A549 (cell line): ENCODE results near the gene RHAG. TPM values are rescaled to one million over a fixed set of nuclear protein-coding genes. Genes with fewer than 3 reads are reported as not detected.

Experiments
- ATAC-seq, 2 experiments: fragments of 200-7000 bp in 1 of 2; fragments of >200 bp in 1 of 2; cut with Nextera tagmentation in 1 of 2; cut with Tn5 transposase in 1 of 2; 3 replicates each; pipeline versions ENCODE4 v1.8.0 to v1.9.1; 2018 to 2020; ENCODE audit warnings: mild to moderate bottlenecking in 1 of 2, moderate library complexity in 1 of 2
- CTCF ChIA-PET: fragments of 300-600 bp; sonication (Branson Sonifier 250); formaldehyde crosslinking; extraction: SDS; loops from one replicate; lab custom pipeline; 2021; ENCODE audit warnings: antibody characterized with exemption, inconsistent platforms; lab: Yijun Ruan, JAX
- POLR2A ChIA-PET: fragments of 350-600 bp; formaldehyde crosslinking; extraction: SDS; loops from one replicate; lab custom pipeline; 2021; ENCODE audit warnings: antibody characterized with exemption, inconsistent platforms; lab: Yijun Ruan, JAX
- DNase-seq, 2 experiments: peaks; one replicate each; pipeline versions ENCODE4 v3.0.0 to v3.0.0-alpha.2; 2011 to 2016; ENCODE audit warnings: low read depth in 1 of 2, low spot score in 1 of 2
- FAIRE-seq: peaks from 2 replicates; lab custom pipeline; 2011; peaks lifted over from hg19 to GRCh38; lab: Jason Lieb, UNC
- H3K27ac ChIP-seq, 2 experiments: fragments of >200 bp; sonication (Bioruptor Twin); formaldehyde crosslinking; 3 replicates each; pipeline ENCODE4 v1.5.1; 2016 to 2017
- H3K4me1 ChIP-seq: fragments of >200 bp; sonication (Bioruptor Twin); formaldehyde crosslinking; 3 replicates; pipeline ENCODE4 v1.6.1; 2016
- H3K4me2 ChIP-seq: fragments of >200 bp; sonication (Bioruptor Twin); formaldehyde crosslinking; 3 replicates; pipeline ENCODE4 v1.6.1; 2016
- H3K4me3 ChIP-seq: fragments of >200 bp; sonication (Bioruptor Twin); formaldehyde crosslinking; 3 replicates; pipeline ENCODE4 v1.5.1; 2016
- H3K9me3 ChIP-seq: fragments of >200 bp; sonication (Bioruptor Twin); formaldehyde crosslinking; 3 replicates; pipeline ENCODE4 v1.6.1; 2016
- BHLHE40 ChIP-seq: IDR thresholded peaks from 2 replicates; pipeline ENCODE4 v1.6.1; 2012; ENCODE audit warnings: low read depth, low read length, inconsistent platforms
- CBX2 ChIP-seq: fragments of 200-600 bp; sonication (generic); IDR thresholded peaks from 2 replicates; pipeline ENCODE4 v1.6.1; 2016; ENCODE audit warnings: low read depth, mild to moderate bottlenecking, borderline replicate concordance
- CHD2 ChIP-seq: fragments of 150-350 bp; IDR thresholded peaks from 2 replicates; pipeline ENCODE4 v1.6.1; 2014; ENCODE audit warnings: low read length; ENCODE audit not compliant: partially characterized antibody
- CHD4 ChIP-seq: fragments of 200-600 bp; sonication (generic); IDR thresholded peaks from 2 replicates; pipeline ENCODE4 v1.6.1; 2016; ENCODE audit warnings: antibody characterized with exemption, mild to moderate bottlenecking, borderline replicate concordance
- EHF ChIP-seq: fragments of 250-450 bp; sonication (Bioruptor Pico); IDR thresholded peaks from 2 replicates; pipeline ENCODE4 v1.5.0; 2020; ENCODE audit warnings: mild to moderate bottlenecking
- EHMT2 ChIP-seq: fragments of 200-600 bp; sonication (generic); IDR thresholded peaks from 2 replicates; pipeline ENCODE4 v1.6.1; 2016; ENCODE audit warnings: antibody characterized with exemption, low read depth, mild to moderate bottlenecking, moderate library complexity
- EP300 ChIP-seq, 2 experiments: fragments of >200 bp; sonication (Bioruptor Twin); formaldehyde crosslinking; IDR thresholded peaks; 2 replicates in 1 of 2; 3 replicates in 1 of 2; pipeline ENCODE4 v1.6.1; 2016 to 2017
- ESRRA ChIP-seq: fragments of 150-350 bp; IDR thresholded peaks from 2 replicates; pipeline ENCODE4 v1.6.1; 2014; ENCODE audit warnings: mild to moderate bottlenecking, low read length, borderline replicate concordance
- FOSL2 ChIP-seq, 2 experiments: fragments of 450-650 bp in 1 of 2; fragments of >200 bp in 1 of 2; sonication (Bioruptor Twin) in 1 of 2; formaldehyde crosslinking; IDR thresholded peaks; 2 replicates each; pipeline versions ENCODE4 v1.5.0 to v1.6.1; 2016 to 2020; ENCODE audit warnings: mild to moderate bottlenecking in 1 of 2, moderate library complexity in 1 of 2
- FOXS1 ChIP-seq: fragments of 250-450 bp; sonication (Bioruptor Pico); IDR thresholded peaks from 2 replicates; pipeline ENCODE4 v1.5.0; 2020; ENCODE audit warnings: mild to moderate bottlenecking, moderate library complexity
- HMGXB4 ChIP-seq: fragments of 250-450 bp; sonication (Bioruptor Pico); IDR thresholded peaks from 2 replicates; pipeline ENCODE4 v1.5.0; 2021; ENCODE audit warnings: mild to moderate bottlenecking, moderate library complexity, borderline replicate concordance
- HOXA7 ChIP-seq: fragments of 250-450 bp; sonication (Bioruptor Pico); IDR thresholded peaks from 2 replicates; pipeline ENCODE4 v1.5.0; 2020; ENCODE audit warnings: mild to moderate bottlenecking, moderate library complexity
- HOXB5 ChIP-seq: fragments of 250-450 bp; sonication (Bioruptor Pico); IDR thresholded peaks from 2 replicates; pipeline ENCODE4 v1.5.0; 2020; ENCODE audit warnings: mild to moderate bottlenecking, moderate library complexity
- JUN ChIP-seq, 2 experiments: fragments of >200 bp; sonication (Bioruptor Twin); formaldehyde crosslinking; IDR thresholded peaks; 2 replicates in 1 of 2; 3 replicates in 1 of 2; pipeline ENCODE4 v1.6.1; 2016 to 2017
- JUNB ChIP-seq: fragments of >200 bp; sonication (Bioruptor Twin); formaldehyde crosslinking; IDR thresholded peaks from 2 replicates; pipeline ENCODE4 v1.6.1; 2016
- NFE2L2 ChIP-seq: fragments of 150-350 bp; conservative IDR thresholded peaks from 2 replicates; pipeline ENCODE4 v1.6.1; 2014; ENCODE audit warnings: low read length
- PHF8 ChIP-seq: fragments of 200-600 bp; sonication (generic); IDR thresholded peaks from 2 replicates; pipeline ENCODE4 v1.6.1; 2016; ENCODE audit warnings: low read depth, mild to moderate bottlenecking, antibody characterized with exemption, moderate library complexity, borderline replicate concordance
- POLR2AphosphoS2 ChIP-seq: conservative IDR thresholded peaks from 2 replicates; pipeline ENCODE4 v1.6.1; 2012; ENCODE audit warnings: low read length, improper control_type of control experiment, inconsistent platforms
- RAD21 ChIP-seq, 2 experiments: fragments of >200 bp in 1 of 2; sonication (Bioruptor Twin) in 1 of 2; formaldehyde crosslinking in 1 of 2; IDR thresholded peaks in 1 of 2; conservative IDR thresholded peaks in 1 of 2; 2 replicates in 1 of 2; 3 replicates in 1 of 2; pipeline ENCODE4 v1.6.1; 2012 to 2018; ENCODE audit warnings: inconsistent platforms in 1 of 2
- SMC3 ChIP-seq: fragments of >200 bp; sonication (Bioruptor Twin); formaldehyde crosslinking; IDR thresholded peaks from 3 replicates; pipeline ENCODE4 v1.6.1; 2018; ENCODE audit warnings: inconsistent platforms
- USF2 ChIP-seq: fragments of 450-650 bp; IDR thresholded peaks from 2 replicates; pipeline ENCODE4 v1.6.1; 2014; ENCODE audit warnings: antibody characterized with exemption
- ZNF302 ChIP-seq: fragments of 250-450 bp; sonication (Bioruptor Pico); IDR thresholded peaks from 2 replicates; pipeline ENCODE4 v1.9.0; 2021; ENCODE audit warnings: inconsistent platforms, mild to moderate bottlenecking, moderate library complexity
- ZSCAN20 ChIP-seq: fragments of 250-450 bp; sonication (Bioruptor Pico); IDR thresholded peaks from 2 replicates; pipeline ENCODE4 v1.8.0; 2022; ENCODE audit warnings: mild to moderate bottlenecking, moderate library complexity
- WGBS: methylation state at CpG from one replicate; pipeline ENCODE4 v1.1.6; 2017; ENCODE audit errors: missing lambda C conversion rate; 5-methylcytosine and 5-hydroxymethylcytosine counted together
- polyA plus RNA-seq, 4 experiments: library from polyadenylated mRNA; depleted of rRNA in 3 of 4; stranded (reverse); fragments of >200 nt; fragmentation: RNase III in 1 of 4; extraction: RNeasy Plus Mini Kit Qiagen cat#74134 plus additional on column Dnase treatment in 1 of 4; gene quantifications; 2 replicates in 3 of 4; 3 replicates in 1 of 4; pipeline ENCODE4 v1.2.3, GENCODE V29; 2011 to 2017
- TF ChIP-seq, protein P1 (sequence below): fragments of >200 bp; sonication (Bioruptor Twin); formaldehyde crosslinking; IDR thresholded peaks from 3 replicates; pipeline ENCODE4 v1.5.1; 2016
- TF ChIP-seq, protein P2 (sequence below): IDR thresholded peaks from 2 replicates; pipeline ENCODE4 v1.6.1; 2012

RHAG gene
- polyA plus RNA-seq, 2 of the 4 experiments (the other 2 are of a cell fraction), result 0.05 TPM; not detected in 1

DNA sequence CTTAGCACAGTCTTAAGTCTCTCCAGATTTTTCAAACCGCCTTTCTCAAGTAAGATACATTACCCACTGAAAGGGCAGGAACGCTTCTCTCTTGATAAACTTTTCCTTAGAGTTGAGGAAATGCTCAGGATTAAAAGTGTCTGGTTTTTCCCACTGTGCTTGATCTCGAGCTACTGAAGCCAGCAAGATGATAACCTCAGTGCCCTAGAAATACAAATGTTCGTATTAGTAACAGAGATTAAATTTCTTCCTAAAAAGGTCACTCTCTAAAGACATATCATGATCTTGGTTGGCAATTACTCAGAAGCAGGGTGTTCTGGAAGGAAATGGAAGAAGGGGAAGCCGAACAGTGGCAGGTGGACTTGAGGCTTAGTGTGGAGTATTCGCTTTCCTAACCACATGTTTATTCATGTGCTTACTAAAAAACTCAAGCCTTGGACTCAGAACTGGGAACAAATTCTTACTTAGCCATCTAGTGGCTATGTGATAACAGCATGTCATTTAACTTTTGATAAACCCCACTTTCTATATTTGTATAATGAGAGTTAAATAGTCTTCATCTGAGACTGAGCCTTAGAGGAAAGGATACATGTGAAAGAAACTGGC, 66.1 kb downstream of the RHAG start:
- TF ChIP-seq CHD2 (no peak), EHF (no peak), PHF8 (no peak), SMC3 (peak; percentile 42; the same call in 2 of the 3 replicates), ZNF302 (CRISPR knock-in tag) (no peak), RAD21 (conservative IDR thresholded peaks at IDR 0.05 in 1 of 2, IDR thresholded peaks at IDR 0.05 in 1 of 2) (peak; percentile 13 to 33; a peak in 3 of 5 replicates), BHLHE40 (no peak), USF2 (no peak)
- TF ChIP-seq, protein P1, sequence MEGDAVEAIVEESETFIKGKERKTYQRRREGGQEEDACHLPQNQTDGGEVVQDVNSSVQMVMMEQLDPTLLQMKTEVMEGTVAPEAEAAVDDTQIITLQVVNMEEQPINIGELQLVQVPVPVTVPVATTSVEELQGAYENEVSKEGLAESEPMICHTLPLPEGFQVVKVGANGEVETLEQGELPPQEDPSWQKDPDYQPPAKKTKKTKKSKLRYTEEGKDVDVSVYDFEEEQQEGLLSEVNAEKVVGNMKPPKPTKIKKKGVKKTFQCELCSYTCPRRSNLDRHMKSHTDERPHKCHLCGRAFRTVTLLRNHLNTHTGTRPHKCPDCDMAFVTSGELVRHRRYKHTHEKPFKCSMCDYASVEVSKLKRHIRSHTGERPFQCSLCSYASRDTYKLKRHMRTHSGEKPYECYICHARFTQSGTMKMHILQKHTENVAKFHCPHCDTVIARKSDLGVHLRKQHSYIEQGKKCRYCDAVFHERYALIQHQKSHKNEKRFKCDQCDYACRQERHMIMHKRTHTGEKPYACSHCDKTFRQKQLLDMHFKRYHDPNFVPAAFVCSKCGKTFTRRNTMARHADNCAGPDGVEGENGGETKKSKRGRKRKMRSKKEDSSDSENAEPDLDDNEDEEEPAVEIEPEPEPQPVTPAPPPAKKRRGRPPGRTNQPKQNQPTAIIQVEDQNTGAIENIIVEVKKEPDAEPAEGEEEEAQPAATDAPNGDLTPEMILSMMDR, result peak; percentile 44
- TF ChIP-seq, protein P2, sequence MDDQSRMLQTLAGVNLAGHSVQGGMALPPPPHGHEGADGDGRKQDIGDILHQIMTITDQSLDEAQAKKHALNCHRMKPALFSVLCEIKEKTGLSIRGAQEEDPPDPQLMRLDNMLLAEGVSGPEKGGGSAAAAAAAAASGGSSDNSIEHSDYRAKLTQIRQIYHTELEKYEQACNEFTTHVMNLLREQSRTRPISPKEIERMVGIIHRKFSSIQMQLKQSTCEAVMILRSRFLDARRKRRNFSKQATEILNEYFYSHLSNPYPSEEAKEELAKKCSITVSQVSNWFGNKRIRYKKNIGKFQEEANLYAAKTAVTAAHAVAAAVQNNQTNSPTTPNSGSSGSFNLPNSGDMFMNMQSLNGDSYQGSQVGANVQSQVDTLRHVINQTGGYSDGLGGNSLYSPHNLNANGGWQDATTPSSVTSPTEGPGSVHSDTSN, result no peak
- POLR2A ChIA-PET, result no interaction called here
- peak; percentile 76 to 77; a peak in 5 of 6 replicates for ATAC-seq

GRCh38 chr6:49565855-49566254, 70.8 kb downstream of the RHAG start:
- Histone ChIP-seq H3K4me3 (no peak overlapping the region), H3K4me1 (peaks cover 37% of the 10 kb centered on the region), H3K4me2 (peak overlapping the region; percentile 1; the same call in 2 of the 3 replicates), H3K9me3 (no peaks in the 10 kb centered on the region), H3K27ac (peak overlapping the region; percentile 29 to 78; a peak in 4 of 6 replicates)
- no peak for DNase-seq
- TF ChIP-seq POLR2AphosphoS2 (no peak), SMC3 (no peak), HOXB5 (CRISPR knock-in tag) (no peak), EHMT2 (no peak), CBX2 (no peak), FOXS1 (CRISPR knock-in tag) (no peak), EP300 (IDR thresholded peaks at IDR 0.05) (no peak), ZSCAN20 (CRISPR knock-in tag) (no peak), ESRRA (no peak)
- CTCF ChIA-PET, result interaction anchor here (0.6 to 1.9 kb wide), 4 partner anchors 13 to 42 kb away, joined by 3 to 11 read pairs (median 4); no protein-coding TSS in a partner anchor
- FAIRE-seq, result no peak
- ATAC-seq, result no peak
- POLR2A ChIA-PET, result no interaction called here
- WGBS, result 53% methylated on average over 10 of the region's 10 CpGs

More for the DNA sequence above, 66.1 kb downstream of the RHAG start:
- no peaks in the 10 kb centered on the region for H3K9me3 ChIP-seq
- peak overlapping the region; percentile 62 for H3K4me2 ChIP-seq
- CTCF ChIA-PET, result interaction anchor here (0.7 to 3.2 kb wide), 8 partner anchors 17 to 41 kb away, joined by 3 to 25 read pairs (median 4); partner anchors contain the start of gene C6orf141
- WGBS, result 50% methylated on average over 6 of the region's 6 CpGs
- DNase-seq (peak in 1 of 2 experiments; percentile 48), FAIRE-seq (no peak)
- peaks cover 22% of the 10 kb centered on the region for H3K4me1 ChIP-seq
- H3K4me3 ChIP-seq, result no peak overlapping the region
- H3K27ac ChIP-seq, result peak overlapping the region; percentile 42 to 75; a peak in 5 of 6 replicates

GRCh38 chr6:49565261-49565660, 71.4 kb downstream of the RHAG start:
- CTCF ChIA-PET, result interaction anchor here (0.6 to 1.9 kb wide), 4 partner anchors 12 to 42 kb away, joined by 3 to 11 read pairs (median 4); no protein-coding TSS in a partner anchor
- TF ChIP-seq HOXB5 (CRISPR knock-in tag) (no peak), JUNB (no peak), EHF (no peak), HOXA7 (no peak), HMGXB4 (CRISPR knock-in tag) (no peak), JUN (IDR thresholded peaks at IDR 0.05) (no peak), EHMT2 (no peak), CHD4 (no peak), NFE2L2 (no peak), FOSL2 (IDR thresholded peaks at IDR 0.05) (no peak), FOSL2 (CRISPR knock-in tag; IDR thresholded peaks at IDR 0.05) (no peak), ZSCAN20 (CRISPR knock-in tag) (no peak)
- TF ChIP-seq, protein P2, result no peak

More at GRCh38 chr6:49565261-49565660, 71.4 kb downstream of the RHAG start:
- no peak overlapping the region for H3K4me3 ChIP-seq
- no peak for FAIRE-seq
- H3K27ac ChIP-seq, result peak overlapping the region; percentile 30 to 78; a peak in 4 of 6 replicates
- H3K4me2 ChIP-seq, result no peak overlapping the region
- no peak for ATAC-seq
- H3K9me3 ChIP-seq, result no peaks in the 10 kb centered on the region
- H3K4me1 ChIP-seq, result peaks cover 33% of the 10 kb centered on the region
- no peak for DNase-seq
- WGBS, result 50% methylated on average over 2 of the region's 2 CpGs
- POLR2A ChIA-PET, result no interaction called here
